Measurements from ENCODE around the gene CHFR.

The CHFR gene

GRCh38 chr12:132786192-132786591 lies 101.2 kb downstream of the CHFR start:
- no peaks in the 10 kb centered on the region for H3K4me1 Mint-ChIP-seq
- H3K36me3 Mint-ChIP-seq (ENCODE audit: low read depth), result peaks cover 79% of the 10 kb centered on the region
- H3K27ac Mint-ChIP-seq, result no peak overlapping the region
- no peaks in the 10 kb centered on the region for H3K27me3 Mint-ChIP-seq (ENCODE audit: low read depth)
- H3K4me3 Mint-ChIP-seq, result no peak overlapping the region
- TF ChIP-seq, protein P1, sequence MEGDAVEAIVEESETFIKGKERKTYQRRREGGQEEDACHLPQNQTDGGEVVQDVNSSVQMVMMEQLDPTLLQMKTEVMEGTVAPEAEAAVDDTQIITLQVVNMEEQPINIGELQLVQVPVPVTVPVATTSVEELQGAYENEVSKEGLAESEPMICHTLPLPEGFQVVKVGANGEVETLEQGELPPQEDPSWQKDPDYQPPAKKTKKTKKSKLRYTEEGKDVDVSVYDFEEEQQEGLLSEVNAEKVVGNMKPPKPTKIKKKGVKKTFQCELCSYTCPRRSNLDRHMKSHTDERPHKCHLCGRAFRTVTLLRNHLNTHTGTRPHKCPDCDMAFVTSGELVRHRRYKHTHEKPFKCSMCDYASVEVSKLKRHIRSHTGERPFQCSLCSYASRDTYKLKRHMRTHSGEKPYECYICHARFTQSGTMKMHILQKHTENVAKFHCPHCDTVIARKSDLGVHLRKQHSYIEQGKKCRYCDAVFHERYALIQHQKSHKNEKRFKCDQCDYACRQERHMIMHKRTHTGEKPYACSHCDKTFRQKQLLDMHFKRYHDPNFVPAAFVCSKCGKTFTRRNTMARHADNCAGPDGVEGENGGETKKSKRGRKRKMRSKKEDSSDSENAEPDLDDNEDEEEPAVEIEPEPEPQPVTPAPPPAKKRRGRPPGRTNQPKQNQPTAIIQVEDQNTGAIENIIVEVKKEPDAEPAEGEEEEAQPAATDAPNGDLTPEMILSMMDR (IDR thresholded peaks at IDR 0.05; ENCODE audit: unreplicated experiment in 3 of 3), result no peak
- H3K9me3 Mint-ChIP-seq, result no peaks in the 10 kb centered on the region

- Mint-ChIP-seq H3K27me3 (ENCODE audit: low read depth) (no peaks in the 10 kb centered on the region), H3K4me3 (no peak overlapping the region), H3K4me1 (no peaks in the 10 kb centered on the region), H3K27ac (no peak overlapping the region), H3K9me3 (no peaks in the 10 kb centered on the region), H3K36me3 (ENCODE audit: low read depth) (peaks cover 77% of the 10 kb centered on the region)
- TF ChIP-seq, protein P1 (IDR thresholded peaks at IDR 0.05; ENCODE audit: unreplicated experiment in 3 of 3), result no peak
These were observed 102.8 kb downstream of the CHFR start for GRCh38 chr12:132784580-132784979.

GRCh38 chr12:132783917-132784531 lies 103.4 kb downstream of the CHFR start:
- no peaks in the 10 kb centered on the region for H3K27me3 Mint-ChIP-seq (ENCODE audit: low read depth)
- TF ChIP-seq, protein P1 (IDR thresholded peaks at IDR 0.05; ENCODE audit: unreplicated experiment in 3 of 3), result no peak
- H3K27ac Mint-ChIP-seq, result no peak overlapping the region
- H3K4me1 Mint-ChIP-seq, result no peaks in the 10 kb centered on the region
- H3K36me3 Mint-ChIP-seq (ENCODE audit: low read depth), result peaks cover 74% of the 10 kb centered on the region
- H3K4me3 Mint-ChIP-seq, result no peak overlapping the region
- H3K9me3 Mint-ChIP-seq, result no peaks in the 10 kb centered on the region

Measured in nephron (organoid).